B cell (primary cell): ENCODE data around the gene TECPR2. TPM values are rescaled to one million over a fixed set of nuclear protein-coding genes. Genes with fewer than 3 reads are reported as not detected.

ENCODE experiments used
- ATAC-seq: fragments of 200-7000 bp; cut with Tn5 transposase; one replicate; pipeline ENCODE4 v1.10.0; 2021; ENCODE audit warnings: low read depth, mild to moderate bottlenecking, moderate number of reproducible peaks, moderate library complexity
- CTCF ChIA-PET: fragments of 350-600 bp; sonication (Branson Sonifier 250); formaldehyde crosslinking; loops from one replicate; lab custom pipeline; 2021; ENCODE audit warnings: antibody characterized with exemption, inconsistent platforms; lab: Charles Lee
- POLR2A ChIA-PET: fragments of 350-600 bp; sonication (Branson Sonifier 250); formaldehyde crosslinking; loops from one replicate; lab custom pipeline; 2021; ENCODE audit warnings: antibody characterized with exemption; lab: Charles Lee
- DNase-seq: peaks from one replicate; pipeline ENCODE4 v3.0.0; 2013
- H2AFZ ChIP-seq: 2 replicates; pipeline ENCODE4 v1.6.1; 2012; ENCODE audit warnings: mild to moderate bottlenecking, low read depth, low read length; ENCODE audit not compliant: insufficient read depth, poor library complexity, severe bottlenecking
- H3K27ac ChIP-seq, 2 donors: 1 replicate in 1 of 2; 2 replicates in 1 of 2; pipeline ENCODE4 v1.5.1; 2012 to 2013; ENCODE audit warnings: low read length in 2 of 2, mild to moderate bottlenecking in 2 of 2, moderate library complexity in 1 of 2
- H3K27me3 ChIP-seq, 4 experiments: fragments of 200-600 bp in 1 of 4; sonication (generic) in 1 of 4; replicated peaks in 1 of 4; 1 replicate in 2 of 4; 2 replicates in 2 of 4; pipeline versions ENCODE4 v1.6.1 to v1.7.0; 2013 to 2016; ENCODE audit warnings: low read length in 3 of 4, mild to moderate bottlenecking in 2 of 4, mixed read lengths in 1 of 4, moderate library complexity in 1 of 4; ENCODE audit not compliant: insufficient read depth in 4 of 4, control insufficient read depth in 3 of 4; ENCODE audit errors: control extremely low read depth in 1 of 4
- H3K36me3 ChIP-seq, 2 experiments: replicated peaks in 1 of 2; 1 replicate in 1 of 2; 2 replicates in 1 of 2; pipeline versions ENCODE4 v1.6.1 to v1.7.1; 2013; ENCODE audit warnings: low read length in 1 of 2; ENCODE audit not compliant: insufficient read depth in 2 of 2, control insufficient read depth in 1 of 2; ENCODE audit errors: control extremely low read depth in 1 of 2, extremely low read depth in 1 of 2
- H3K4me1 ChIP-seq, 2 donors: fragments of 200-600 bp in 1 of 2; sonication (generic) in 1 of 2; 1 replicate in 1 of 2; 2 replicates in 1 of 2; pipeline versions ENCODE4 v1.5.1 to v1.6.1; 2013 to 2017; ENCODE audit warnings: low read length in 2 of 2; ENCODE audit not compliant: control insufficient read depth in 2 of 2, insufficient read depth in 2 of 2
- H3K4me2 ChIP-seq: replicated peaks from 2 replicates; pipeline ENCODE3; 2012; ENCODE audit warnings: mild to moderate bottlenecking, low read depth, low read length; ENCODE audit not compliant: poor library complexity, severe bottlenecking
- H3K4me3 ChIP-seq, 5 experiments: fragments of 200-600 bp in 1 of 5; sonication (generic) in 1 of 5; 1 replicate in 3 of 5; 2 replicates in 2 of 5; pipeline versions ENCODE4 v1.5.1 to v1.7.0; 2011 to 2016; ENCODE audit warnings: low read length in 4 of 5, mild to moderate bottlenecking in 4 of 5, low read depth in 2 of 5, control low read depth in 1 of 5, moderate library complexity in 1 of 5; ENCODE audit not compliant: insufficient read depth in 1 of 5; ENCODE audit errors: control extremely low read depth in 1 of 5, extremely low read depth in 1 of 5
- H3K79me2 ChIP-seq: fragments of 200-600 bp; sonication (generic); one replicate; pipeline ENCODE4 v1.6.0; 2016; ENCODE audit warnings: low read length; ENCODE audit not compliant: control insufficient read depth, insufficient read depth
- H3K9ac ChIP-seq: fragments of 200-600 bp; sonication (generic); 2 replicates; pipeline ENCODE4 v1.6.1; 2017; ENCODE audit warnings: mild to moderate bottlenecking, low read length, moderate library complexity
- H3K9me3 ChIP-seq, 3 donors: one replicate each; pipeline versions ENCODE4 v1.6.1 to v1.7.1; 2013; ENCODE audit warnings: low read length in 2 of 3; ENCODE audit not compliant: control insufficient read depth in 2 of 3, insufficient read depth in 1 of 3; ENCODE audit errors: control extremely low read depth in 1 of 3
- H4K20me1 ChIP-seq: 2 replicates; pipeline ENCODE4 v1.6.0; 2012; ENCODE audit warnings: mild to moderate bottlenecking, low read length; ENCODE audit not compliant: insufficient read depth, control insufficient read depth, poor library complexity, severe bottlenecking
- H3K27ac Mint-ChIP-seq: one replicate; pipeline ENCODE4 v1.8.0; 2021; ENCODE audit warnings: mixed read lengths
- H3K27me3 Mint-ChIP-seq: one replicate; pipeline ENCODE4 v1.8.0; 2021; ENCODE audit warnings: mixed read lengths
- H3K4me1 Mint-ChIP-seq: one replicate; pipeline ENCODE4 v1.8.0; 2021; ENCODE audit warnings: mixed read lengths
- H3K4me3 Mint-ChIP-seq: one replicate; pipeline ENCODE4 v1.8.0; 2021; ENCODE audit warnings: mixed read lengths
- H3K9me3 Mint-ChIP-seq: one replicate; pipeline ENCODE4 v1.8.0; 2022; ENCODE audit warnings: mixed read lengths; ENCODE audit not compliant: insufficient read depth
- EZH2 ChIP-seq: IDR thresholded peaks from 2 replicates; pipeline ENCODE4 v1.6.1; 2012; ENCODE audit warnings: borderline replicate concordance, low read depth, mild to moderate bottlenecking, moderate library complexity, low read length; ENCODE audit not compliant: insufficient read depth, poor library complexity, severe bottlenecking
- WGBS: methylation state at CpG from one replicate; pipeline ENCODE4 v1.1.5; 2013; ENCODE audit warnings: missing lambda C conversion rate; ENCODE audit not compliant: insufficient coverage; 5-methylcytosine and 5-hydroxymethylcytosine counted together
- intact Hi-C: fragments of 100-400 bp; cut with micrococcal nuclease; formaldehyde crosslinking; loops from one replicate; pipeline ENCODE4 v1.10.0; 2022
- polyA plus RNA-seq: library from polyadenylated mRNA; depleted of rRNA; stranded (reverse); fragments of >200 nt; gene quantifications from 2 replicates; pipeline ENCODE4 v1.2.3, GENCODE V29; 2012
- total RNA-seq, 2 donors: library from RNA; stranded (reverse); fragments of 120-200 nt in 1 of 2; gene quantifications; 1 replicate in 1 of 2; 2 replicates in 1 of 2; pipeline versions ENCODE4 v1.2.3 to v1.2.4, GENCODE V29; 2013 to 2022
- TF ChIP-seq, protein P1 (sequence below): fragments of 200-600 bp; IDR thresholded peaks from one replicate; pipeline ENCODE4 v1.8.0; 2022; ENCODE audit warnings: antibody characterized with exemption, mild to moderate bottlenecking

The TECPR2 gene
- total and polyA plus RNA-seq, 2 donors (not counting 1 experiment from before 2014, with no cell fraction given) = 4.7 to 10.8 TPM

DNA sequence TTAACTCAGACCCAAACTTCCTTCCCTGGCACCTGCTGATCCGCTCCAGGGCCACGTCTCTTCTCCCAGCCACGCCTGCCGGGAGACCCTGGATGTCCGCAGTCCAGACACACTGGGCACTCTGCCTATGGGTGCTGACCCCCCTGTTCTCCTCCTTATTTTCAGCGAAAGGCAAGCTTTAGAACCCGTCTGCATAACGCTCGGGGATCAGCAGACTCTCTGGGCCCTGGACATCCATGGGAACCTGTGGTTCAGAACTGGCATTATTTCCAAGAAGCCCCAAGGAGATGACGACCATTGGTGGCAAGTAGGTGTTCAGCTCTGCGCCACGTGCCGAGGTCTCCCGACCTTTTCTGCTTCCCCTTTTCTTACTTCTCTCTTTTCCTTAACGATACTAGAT lies 82.9 kb downstream of the TECPR2 start:
- intact Hi-C loops = no loop called here
- POLR2A ChIA-PET = no interaction called here
- H3K4me1 Mint-ChIP-seq = no peaks in the 10 kb centered on the region
- Histone ChIP-seq H3K79me2 (no peaks in the 10 kb centered on the region), H4K20me1 (no peaks in the 10 kb centered on the region), H3K4me3 (no peak overlapping the region), H3K4me2 (no peak overlapping the region), H3K36me3 (peaks cover 0 to 22% of the 10 kb centered on the region in 2 experiments), H2AFZ (no peak overlapping the region), H3K9ac (no peak overlapping the region), H3K27ac (no peak overlapping the region), H3K27me3 (no peaks in the 10 kb centered on the region), H3K9me3 (no peaks in the 10 kb centered on the region), H3K4me1 (no peaks in the 10 kb centered on the region)
- no peaks in the 10 kb centered on the region for H3K27me3 Mint-ChIP-seq
- no peak overlapping the region for H3K27ac Mint-ChIP-seq
- ATAC-seq (no peak), DNase-seq (no peak)
- no peaks in the 10 kb centered on the region for H3K9me3 Mint-ChIP-seq
- no peak overlapping the region for H3K4me3 Mint-ChIP-seq
- TF ChIP-seq EZH2 = no peak
- TF ChIP-seq, protein P1, sequence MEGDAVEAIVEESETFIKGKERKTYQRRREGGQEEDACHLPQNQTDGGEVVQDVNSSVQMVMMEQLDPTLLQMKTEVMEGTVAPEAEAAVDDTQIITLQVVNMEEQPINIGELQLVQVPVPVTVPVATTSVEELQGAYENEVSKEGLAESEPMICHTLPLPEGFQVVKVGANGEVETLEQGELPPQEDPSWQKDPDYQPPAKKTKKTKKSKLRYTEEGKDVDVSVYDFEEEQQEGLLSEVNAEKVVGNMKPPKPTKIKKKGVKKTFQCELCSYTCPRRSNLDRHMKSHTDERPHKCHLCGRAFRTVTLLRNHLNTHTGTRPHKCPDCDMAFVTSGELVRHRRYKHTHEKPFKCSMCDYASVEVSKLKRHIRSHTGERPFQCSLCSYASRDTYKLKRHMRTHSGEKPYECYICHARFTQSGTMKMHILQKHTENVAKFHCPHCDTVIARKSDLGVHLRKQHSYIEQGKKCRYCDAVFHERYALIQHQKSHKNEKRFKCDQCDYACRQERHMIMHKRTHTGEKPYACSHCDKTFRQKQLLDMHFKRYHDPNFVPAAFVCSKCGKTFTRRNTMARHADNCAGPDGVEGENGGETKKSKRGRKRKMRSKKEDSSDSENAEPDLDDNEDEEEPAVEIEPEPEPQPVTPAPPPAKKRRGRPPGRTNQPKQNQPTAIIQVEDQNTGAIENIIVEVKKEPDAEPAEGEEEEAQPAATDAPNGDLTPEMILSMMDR = no peak
- WGBS = 100% methylated on average over 10 of the region's 15 CpGs
- CTCF ChIA-PET = no interaction called here

GRCh38 chr14:102450206-102451063 lies 87.7 kb downstream of the TECPR2 start:
- 95% methylated on average over 13 of the region's 17 CpGs for WGBS
- H3K9me3 ChIP-seq = no peaks in the 10 kb centered on the region
- Mint-ChIP-seq H3K27ac (no peak overlapping the region), H3K4me3 (no peak overlapping the region), H3K27me3 (no peaks in the 10 kb centered on the region), H3K4me1 (no peaks in the 10 kb centered on the region), H3K9me3 (no peaks in the 10 kb centered on the region)
- DNase-seq (no peak), ATAC-seq (no peak)
- H2AFZ ChIP-seq = no peak overlapping the region
- no peak overlapping the region for H3K27ac ChIP-seq
- POLR2A ChIA-PET = no interaction called here
- H3K4me1 ChIP-seq = no peaks in the 10 kb centered on the region
- no peak overlapping the region for H3K4me2 ChIP-seq
- peaks cover 0 to 20% of the 10 kb centered on the region in 2 experiments for H3K36me3 ChIP-seq
- CTCF ChIA-PET = interaction anchor here (5.3 kb wide), 1 partner anchor 12 kb away, joined by 23 read pairs; no protein-coding TSS in a partner anchor
- no peak overlapping the region for H3K4me3 ChIP-seq
- H3K27me3 ChIP-seq = no peaks in the 10 kb centered on the region
- H3K9ac ChIP-seq = no peak overlapping the region
- TF ChIP-seq, protein P1 = no peak
- TF ChIP-seq EZH2 = no peak
- no peaks in the 10 kb centered on the region for H4K20me1 ChIP-seq
- H3K79me2 ChIP-seq = no peaks in the 10 kb centered on the region
- intact Hi-C loops = no loop called here
